HG03442 (cell line): ENCODE measurements around the gene CLDN11.

ENCODE experiments used
- ATAC-seq: cut with Tn5 transposase; IDR thresholded peaks from one replicate; pipeline ENCODE4 v1.9.1; 2021; ENCODE audit warnings: mild to moderate bottlenecking, moderate library complexity; ENCODE audit not compliant: unreplicated experiment

Gene CLDN11

GRCh38 chr3:170418422-170419398, at the start of gene CLDN11:
TSS of gene CLDN11 (plus strand) at chr3:170418868. CDS start at chr3:170419067, 199 bp downstream.
- ATAC-seq, result no peak

GRCh38 chr3:170368921-170369320, 49.7 kb upstream of the CLDN11 start:
- no peak for ATAC-seq

DNA sequence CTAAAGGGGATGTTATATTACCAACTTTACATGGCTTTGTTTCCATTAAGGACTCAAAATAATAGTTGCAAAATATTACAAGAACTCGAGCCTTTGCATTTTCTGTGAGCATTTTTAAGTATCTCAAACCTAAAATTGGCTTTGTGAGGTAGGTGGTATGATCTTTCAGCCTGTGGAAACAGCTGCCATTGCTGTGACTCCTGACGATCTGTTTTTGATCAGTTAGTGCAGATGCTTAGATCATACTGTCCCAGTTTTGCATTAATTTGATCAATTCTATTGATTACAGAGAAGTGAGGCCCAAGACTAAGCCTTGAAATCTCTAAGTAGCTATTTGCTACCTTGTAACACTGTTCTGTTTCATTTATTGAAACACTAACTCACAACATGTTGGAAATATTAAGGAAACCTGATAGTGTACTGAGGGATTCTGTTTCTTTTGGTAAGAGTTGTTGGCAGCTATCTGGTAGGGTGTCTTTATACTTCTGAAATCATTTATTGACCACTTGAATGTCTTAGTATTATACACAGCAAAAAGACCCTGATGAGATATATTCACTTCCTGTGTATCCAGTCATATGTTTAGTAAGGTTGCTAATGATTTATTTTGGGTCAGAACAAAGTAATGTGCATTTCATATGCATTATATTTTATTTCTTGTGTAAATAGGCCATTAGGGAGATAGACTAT, 46.3 kb upstream of the CLDN11 start:
- no peak for ATAC-seq

DNA sequence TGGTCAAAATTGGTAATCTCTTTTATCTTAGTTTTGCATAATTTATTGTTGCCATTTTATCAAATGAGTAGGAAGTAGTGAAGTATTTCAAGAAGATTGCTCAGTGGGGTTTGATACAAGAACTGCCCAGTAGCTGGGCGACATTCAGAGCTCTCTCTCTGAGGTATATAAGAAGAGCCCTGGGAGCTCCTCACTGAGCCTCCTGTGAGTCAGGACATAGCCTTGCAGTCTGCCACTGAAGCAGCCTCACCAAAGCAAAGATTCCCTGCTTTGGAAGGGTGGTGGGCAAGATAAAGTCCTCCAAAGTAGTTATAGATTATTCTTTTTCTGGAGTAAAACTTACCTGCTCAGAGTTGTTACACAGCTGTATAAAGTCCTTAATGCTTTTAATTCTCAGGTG, 35.1 kb upstream of the CLDN11 start:
- ATAC-seq, result no peak

GRCh38 chr3:170386468-170386867, 32.2 kb upstream of the CLDN11 start:
- no peak for ATAC-seq

DNA sequence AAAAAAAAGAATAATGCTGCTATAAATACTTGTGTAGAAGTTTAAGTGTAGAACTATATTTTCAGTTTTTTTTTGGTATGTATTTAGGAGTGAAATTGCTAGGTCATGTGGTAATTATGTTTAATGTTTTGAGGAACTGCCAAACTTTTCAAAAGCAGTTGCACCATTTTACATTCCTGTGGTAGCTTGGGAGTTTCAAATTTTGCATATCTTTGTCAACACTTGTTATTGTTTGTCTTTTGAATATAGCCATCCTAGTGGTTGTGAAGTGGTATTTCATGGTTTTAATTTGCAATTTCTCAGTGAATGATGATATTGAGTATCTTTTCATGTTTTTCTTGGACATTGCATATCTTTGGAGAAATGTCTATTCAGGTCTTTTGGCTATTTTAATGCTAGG, 30.7 kb upstream of the CLDN11 start:
- no peak for ATAC-seq

GRCh38 chr3:170391108-170391507, 27.6 kb upstream of the CLDN11 start:
- ATAC-seq, result no peak

GRCh38 chr3:170397685-170398084, 21.0 kb upstream of the CLDN11 start:
- ATAC-seq, result no peak

DNA sequence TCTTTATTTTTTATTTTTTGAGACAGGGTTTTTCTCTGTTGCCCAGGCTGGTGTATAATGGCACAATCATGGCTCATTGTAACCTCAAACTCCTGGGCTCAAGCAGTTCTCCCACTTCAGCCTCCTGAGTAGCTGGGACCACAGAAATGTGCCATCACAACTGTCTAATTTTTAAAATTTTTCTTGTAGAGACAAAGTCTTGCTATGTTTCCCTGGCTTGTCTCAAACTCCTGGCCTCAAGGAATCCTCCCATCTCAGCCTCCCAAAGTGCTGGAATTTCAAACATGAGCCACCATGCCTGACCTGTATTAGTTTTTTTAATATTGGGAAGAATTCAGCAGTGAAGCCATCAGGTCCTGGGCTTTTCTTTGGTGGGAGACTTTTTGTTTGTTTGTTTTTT, 13.6 kb upstream of the CLDN11 start:
- ATAC-seq, result no peak

- no peak for ATAC-seq
These were observed 8.1 kb upstream of the CLDN11 start for GRCh38 chr3:170410428-170411029.

DNA sequence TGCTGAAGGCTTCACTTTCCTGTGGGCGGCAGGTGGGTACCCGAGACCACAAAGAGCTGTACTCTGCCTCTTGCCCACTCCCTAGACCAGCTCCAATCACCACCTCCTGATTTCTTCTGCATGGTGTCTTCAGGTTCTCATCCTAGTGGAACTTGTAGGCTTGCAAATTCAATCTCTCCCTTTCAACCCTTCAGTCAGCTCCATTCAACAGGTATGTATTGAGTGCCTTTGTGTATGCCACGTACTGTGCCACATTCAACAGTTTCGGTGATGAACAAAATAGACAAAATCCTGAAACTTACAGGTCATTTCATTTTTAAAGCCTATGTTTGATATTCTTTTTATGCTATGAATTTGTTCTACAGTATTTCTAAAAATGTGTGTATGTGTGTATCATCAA, 5.4 kb upstream of the CLDN11 start:
- ATAC-seq, result no peak

- peak; percentile 66 for ATAC-seq
These were observed 4.4 kb upstream of the CLDN11 start for GRCh38 chr3:170414202-170414663.

DNA sequence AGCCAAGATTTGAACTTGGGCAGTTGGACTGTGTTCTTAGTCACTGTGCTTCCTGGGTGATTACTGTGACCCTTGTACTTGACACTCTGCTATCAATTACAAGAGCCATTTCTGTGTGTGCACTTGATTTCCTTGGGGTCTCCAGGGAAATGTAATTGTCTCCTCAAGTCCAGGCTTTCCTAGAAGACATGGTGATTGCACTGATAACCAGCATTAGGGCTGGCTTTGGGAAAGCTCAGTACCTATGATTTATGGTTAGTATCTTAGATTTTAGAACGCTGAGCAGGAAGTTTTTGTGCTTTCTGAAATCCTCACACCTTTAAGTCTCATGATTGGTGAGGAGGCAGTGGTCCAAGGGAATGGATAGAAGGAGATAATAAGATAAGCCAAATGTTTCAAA, 1.6 kb upstream of the CLDN11 start:
- no peak for ATAC-seq

DNA sequence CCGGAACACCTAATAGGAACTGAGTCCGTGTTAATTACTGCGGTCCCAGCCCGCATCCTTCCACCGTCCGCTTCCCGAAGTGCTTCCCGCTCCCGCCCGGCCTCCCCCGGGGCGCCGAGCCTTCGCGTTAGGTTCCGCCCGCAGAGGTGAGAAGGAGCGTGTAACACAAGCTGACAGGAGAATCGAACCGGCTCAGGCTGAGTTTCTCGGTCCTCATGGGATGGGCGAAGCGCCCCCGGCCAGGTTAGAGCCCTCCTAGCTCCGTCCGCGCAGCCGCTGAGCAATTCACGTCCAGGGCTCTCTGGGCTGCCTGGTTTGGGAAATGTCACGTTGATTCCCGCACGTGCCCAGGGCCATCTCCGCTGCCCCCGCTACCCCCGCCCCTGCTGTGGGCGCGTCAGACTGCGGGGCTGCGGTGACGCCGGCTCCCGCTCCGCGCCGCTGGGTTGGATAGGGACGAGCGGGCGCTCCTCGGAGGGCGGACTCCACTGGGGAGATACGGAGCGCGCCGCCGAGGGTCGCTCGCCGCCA, 954 bp downstream of the CLDN11 start:
- no peak for ATAC-seq

DNA sequence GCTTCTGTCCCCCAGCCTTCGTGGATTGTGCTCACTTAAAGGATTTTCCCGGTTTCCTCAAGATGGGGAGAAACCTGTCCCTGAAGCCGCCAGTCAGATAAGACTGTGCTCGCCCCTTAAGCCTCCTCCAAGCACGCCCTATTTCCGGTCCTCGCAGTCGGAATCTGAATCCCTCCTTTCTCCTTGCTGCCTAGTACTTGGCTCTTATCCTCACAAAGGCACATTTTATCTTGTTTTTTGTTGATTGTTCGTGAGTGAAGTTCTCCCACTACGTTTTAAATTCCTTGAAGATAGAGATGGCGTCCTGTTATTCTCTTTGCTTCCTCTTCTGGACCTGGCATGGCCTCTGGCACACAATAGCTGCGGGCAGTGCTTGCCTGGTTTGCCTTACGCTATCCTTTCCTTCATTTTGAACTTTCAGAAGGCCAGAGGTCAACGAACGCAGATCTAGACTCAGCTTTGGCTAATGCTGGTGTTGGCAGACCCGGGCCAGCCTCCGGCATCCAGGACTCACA, 1.7 kb downstream of the CLDN11 start:
- ATAC-seq, result no peak

DNA sequence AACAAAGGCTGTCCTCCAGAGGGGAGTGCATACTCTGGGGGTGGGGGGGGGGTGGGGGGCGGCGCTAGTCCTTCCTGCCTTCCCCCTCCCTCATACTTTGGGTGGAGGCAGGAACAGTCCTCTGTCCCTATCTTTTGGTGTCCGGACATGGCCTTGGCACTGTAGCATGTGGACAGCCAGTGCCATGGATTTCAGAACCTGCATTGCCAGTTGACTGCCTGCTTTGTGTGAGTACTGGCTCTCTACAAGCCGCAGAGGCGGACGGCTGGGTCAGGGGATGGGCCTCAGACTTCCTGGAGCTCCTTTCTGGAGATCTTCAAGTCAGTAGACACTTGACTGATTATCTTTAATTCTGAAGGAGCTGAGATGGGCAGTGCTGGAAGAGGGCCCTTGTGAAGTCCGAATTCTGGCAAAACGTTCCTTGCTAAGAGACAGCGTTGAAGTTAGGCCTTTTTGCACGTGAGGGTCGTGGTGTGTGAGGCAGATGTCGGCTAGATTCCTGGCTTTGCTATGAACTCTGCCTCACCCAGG, 2.5 kb downstream of the CLDN11 start:
- ATAC-seq, result no peak

DNA sequence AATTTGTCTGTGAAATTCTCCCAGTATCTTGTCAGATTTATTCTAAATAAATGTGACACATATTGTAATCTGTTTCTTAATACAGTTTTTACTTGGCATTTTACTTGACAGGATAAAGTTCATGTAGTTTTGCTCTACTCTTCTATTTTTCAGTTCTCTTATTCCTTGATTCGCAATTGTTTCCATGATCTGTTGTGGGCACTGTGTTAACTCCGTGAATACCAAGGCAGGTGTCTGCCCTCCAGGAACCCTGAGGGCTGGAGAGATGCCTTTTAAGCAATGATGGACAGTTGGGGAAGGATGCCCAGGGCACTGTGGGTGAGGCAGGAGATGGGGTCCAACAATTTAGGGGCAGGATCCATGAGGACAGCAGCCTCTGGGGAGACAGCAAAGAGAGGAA, 3.1 kb downstream of the CLDN11 start:
- no peak for ATAC-seq

DNA sequence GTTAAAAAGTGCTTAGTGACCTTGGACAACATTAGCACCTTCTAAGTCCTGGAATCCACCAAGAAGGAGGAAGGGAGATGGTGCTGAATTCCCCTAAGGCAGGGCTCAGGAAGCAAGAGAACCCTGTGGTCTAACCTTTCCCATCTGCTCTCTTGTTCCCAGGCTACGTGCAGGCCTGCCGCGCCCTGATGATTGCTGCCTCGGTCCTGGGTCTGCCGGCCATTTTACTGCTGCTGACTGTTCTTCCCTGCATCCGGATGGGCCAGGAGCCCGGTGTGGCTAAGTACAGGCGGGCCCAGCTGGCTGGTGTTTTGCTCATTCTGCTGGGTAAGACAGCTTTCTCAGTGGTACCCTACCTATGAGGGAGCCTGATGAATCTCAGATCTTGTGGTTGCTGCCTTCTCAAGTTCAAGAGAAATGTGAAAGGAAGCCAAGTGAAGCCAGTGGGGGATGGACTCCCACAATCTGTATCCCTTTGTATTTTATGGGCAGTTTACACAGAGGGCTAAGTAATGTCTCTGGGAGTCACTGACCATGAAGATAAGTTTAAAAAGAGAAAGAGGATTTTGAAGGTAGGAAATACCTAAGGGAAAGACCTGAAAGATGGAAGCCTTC, 4.4 kb downstream of the CLDN11 start:
- no peak for ATAC-seq

DNA sequence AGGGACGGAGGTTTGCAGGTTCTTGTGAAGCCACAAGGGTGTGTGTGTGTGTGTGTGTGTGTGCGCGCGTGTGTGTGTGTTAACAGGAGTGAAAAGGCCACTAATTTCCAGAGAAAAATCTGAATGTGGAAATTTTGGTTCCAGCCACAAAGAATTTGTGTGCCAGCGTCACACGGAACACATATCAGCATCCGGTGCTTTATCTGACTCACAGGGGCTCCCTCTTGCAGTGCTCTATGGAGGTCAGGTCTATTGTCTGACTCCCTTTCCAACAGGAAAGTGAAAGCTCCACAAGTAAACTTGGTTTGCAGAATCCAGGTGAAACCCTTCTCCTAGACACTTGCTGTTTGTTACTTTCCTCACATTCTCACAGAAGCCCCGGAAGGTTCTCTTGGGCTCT, 6.2 kb downstream of the CLDN11 start:
- no peak for ATAC-seq

DNA sequence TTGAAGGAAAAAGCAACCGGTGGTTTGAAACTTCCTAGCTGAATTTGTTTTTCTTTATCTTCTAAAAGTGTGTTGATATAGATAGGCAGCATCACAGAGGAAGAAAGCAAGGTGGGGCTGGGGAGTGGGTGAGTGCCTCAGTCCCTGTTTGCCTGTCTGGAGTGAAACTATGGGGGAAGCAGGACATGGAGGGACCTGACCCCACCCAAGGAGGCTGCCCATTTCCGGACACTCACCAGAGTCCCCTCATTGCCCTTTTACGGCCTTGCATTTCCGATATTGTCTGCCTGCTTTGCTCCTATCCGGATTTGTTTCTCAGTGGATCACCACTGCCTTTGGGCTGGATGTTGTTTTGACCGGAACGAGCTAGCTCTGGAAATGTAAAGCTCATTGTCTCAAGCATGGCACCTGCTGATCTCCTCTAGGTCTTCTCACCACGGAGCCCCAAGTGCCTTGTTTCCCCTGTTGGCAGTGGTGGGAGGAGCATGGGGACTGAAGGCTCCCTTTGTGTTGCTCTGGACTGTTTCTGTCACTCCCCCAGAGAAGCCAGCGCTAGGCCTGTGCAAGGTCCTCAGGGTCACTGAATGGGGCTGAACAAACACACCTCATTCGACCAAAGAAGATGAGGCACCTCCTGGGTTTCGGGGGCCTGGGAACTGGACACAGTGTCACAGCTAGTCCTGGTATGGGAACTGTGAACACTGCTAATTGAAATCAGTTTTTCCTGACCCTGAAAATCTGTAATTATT, 7.0 kb downstream of the CLDN11 start:
- ATAC-seq, result no peak
